GM23338 (cell line): ENCODE data around the gene UCN2. TPM values are rescaled to one million over a fixed set of nuclear protein-coding genes. Genes with fewer than 3 reads are reported as not detected.

Source experiments
- ATAC-seq: fragments of 200-7000 bp; cut with Tn5 transposase; 3 replicates; pipeline ENCODE4 v1.9.1; 2020
- DNase-seq: peaks from one replicate; pipeline ENCODE4 v3.0.0-alpha.2; 2015; ENCODE audit warnings: low spot score
- H2AFZ ChIP-seq: fragments of 200-600 bp; sonication (generic); 2 replicates; pipeline ENCODE4 v1.8.0; 2016; ENCODE audit warnings: antibody characterized with exemption, mild to moderate bottlenecking, moderate library complexity
- H3F3A ChIP-seq: fragments of 200-600 bp; sonication (generic); replicated peaks from 2 replicates; pipeline ENCODE4 v1.8.0; 2017; ENCODE audit warnings: antibody characterized with exemption, mixed run types, low read depth
- H3K27ac ChIP-seq: fragments of 200-600 bp; sonication (generic); 2 replicates; pipeline ENCODE4 v1.6.1; 2016; ENCODE audit warnings: low read depth
- H3K27me3 ChIP-seq: fragments of 200-600 bp; sonication (generic); 2 replicates; pipeline ENCODE4 v1.8.0; 2016; ENCODE audit warnings: mild to moderate bottlenecking, mixed run types, moderate library complexity; ENCODE audit not compliant: insufficient read depth
- H3K36me3 ChIP-seq: fragments of 200-600 bp; sonication (generic); 2 replicates; pipeline ENCODE4 v1.8.0; 2016; ENCODE audit warnings: mild to moderate bottlenecking; ENCODE audit not compliant: insufficient read depth
- H3K4me1 ChIP-seq: fragments of 200-600 bp; sonication (generic); 2 replicates; pipeline ENCODE4 v1.8.0; 2016; ENCODE audit warnings: mild to moderate bottlenecking, moderate library complexity; ENCODE audit not compliant: insufficient read depth
- H3K4me2 ChIP-seq: fragments of 200-600 bp; sonication (generic); 2 replicates; pipeline ENCODE4 v1.7.1; 2017; ENCODE audit warnings: mixed run types
- H3K4me3 ChIP-seq: fragments of 200-600 bp; sonication (generic); 2 replicates; pipeline ENCODE4 v1.6.1; 2016; ENCODE audit warnings: mixed run types
- H3K79me2 ChIP-seq: fragments of 200-600 bp; sonication (generic); replicated peaks from 2 replicates; pipeline ENCODE4 v1.8.0; 2017; ENCODE audit warnings: mild to moderate bottlenecking; ENCODE audit not compliant: insufficient read depth
- H3K9me2 ChIP-seq: fragments of 200-600 bp; sonication (generic); 2 replicates; pipeline ENCODE4 v1.8.0; 2017; ENCODE audit not compliant: insufficient read depth
- H4K20me1 ChIP-seq: fragments of 200-600 bp; sonication (generic); replicated peaks from 2 replicates; pipeline ENCODE4 v1.8.0; 2017; ENCODE audit warnings: mild to moderate bottlenecking; ENCODE audit not compliant: insufficient read depth
- H3K27ac Mint-ChIP-seq: 2 replicates; pipeline ENCODE4 v1.8.0; 2020; ENCODE audit warnings: inconsistent platforms, mild to moderate bottlenecking, moderate library complexity, mixed read lengths
- H3K27me3 Mint-ChIP-seq: 3 replicates; pipeline ENCODE4 v1.8.0; 2022; ENCODE audit warnings: low read depth, mild to moderate bottlenecking, moderate library complexity, mixed read lengths, inconsistent platforms; ENCODE audit not compliant: insufficient read depth, poor library complexity
- H3K36me3 Mint-ChIP-seq: 3 replicates; pipeline ENCODE4 v1.8.0; 2021; ENCODE audit warnings: low read depth, mild to moderate bottlenecking, inconsistent platforms, moderate library complexity, mixed read lengths
- H3K4me1 Mint-ChIP-seq: 3 replicates; pipeline ENCODE4 v1.8.0; 2020; ENCODE audit warnings: mild to moderate bottlenecking, inconsistent platforms, mixed read lengths
- H3K4me3 Mint-ChIP-seq: 3 replicates; pipeline ENCODE4 v1.8.0; 2021; ENCODE audit warnings: moderate library complexity, mild to moderate bottlenecking, inconsistent platforms, mixed read lengths
- H3K9me3 Mint-ChIP-seq: 3 replicates; pipeline ENCODE4 v1.8.0; 2020; ENCODE audit warnings: moderate library complexity, mild to moderate bottlenecking, inconsistent platforms, mixed read lengths
- CREB1 ChIP-seq: fragments of 250-450 bp; sonication (Bioruptor Pico); IDR thresholded peaks from 2 replicates; pipeline ENCODE4 v1.5.0; 2020; ENCODE audit warnings: low read depth, mild to moderate bottlenecking, moderate library complexity
- CTCF ChIP-seq, 2 experiments: fragments of 200-600 bp in 1 of 2; sonication (generic) in 1 of 2; conservative IDR thresholded peaks; 2 replicates each; pipeline versions ENCODE4 v1.5.1 to v1.6.1; 2016 to 2017; ENCODE audit warnings: antibody characterized with exemption in 2 of 2, low read depth in 2 of 2, mild to moderate bottlenecking in 2 of 2, moderate library complexity in 1 of 2
- ETS1 ChIP-seq: IDR thresholded peaks from 2 replicates; pipeline ENCODE4 v1.6.1; 2016; ENCODE audit warnings: antibody characterized with exemption
- EZH2 ChIP-seq: fragments of 200-600 bp; sonication (generic); IDR thresholded peaks from one replicate; pipeline ENCODE4 v1.8.0; 2017; ENCODE audit warnings: antibody characterized with exemption, mild to moderate bottlenecking, low read depth; ENCODE audit not compliant: unreplicated experiment
- EZH2phosphoT487 ChIP-seq: fragments of 200-600 bp; sonication (generic); IDR thresholded peaks from one replicate; pipeline ENCODE4 v1.8.1; 2018; ENCODE audit warnings: antibody characterized with exemption; ENCODE audit not compliant: unreplicated experiment
- JUNB ChIP-seq: IDR thresholded peaks from one replicate; pipeline ENCODE4 v1.6.1; 2016; ENCODE audit warnings: antibody characterized with exemption; ENCODE audit not compliant: unreplicated experiment
- NANOG ChIP-seq: IDR thresholded peaks from 2 replicates; pipeline ENCODE4 v1.6.1; 2016; ENCODE audit warnings: antibody characterized with exemption, borderline replicate concordance
- REST ChIP-seq: IDR thresholded peaks from one replicate; pipeline ENCODE4 v1.6.1; 2018; ENCODE audit warnings: antibody characterized with exemption; ENCODE audit not compliant: unreplicated experiment
- ZNF114 ChIP-seq: fragments of 250-450 bp; sonication (Bioruptor Pico); IDR thresholded peaks from 2 replicates; pipeline ENCODE4 v1.5.0; 2020; ENCODE audit warnings: mild to moderate bottlenecking, moderate library complexity
- ZNF331 ChIP-seq: fragments of 250-450 bp; sonication (Bioruptor Pico); IDR thresholded peaks from 2 replicates; pipeline ENCODE4 v1.5.0; 2020; ENCODE audit warnings: low read depth, mild to moderate bottlenecking, moderate library complexity
- ZNF462 ChIP-seq: fragments of 250-450 bp; sonication (Bioruptor Pico); IDR thresholded peaks from 2 replicates; pipeline ENCODE4 v1.5.0; 2020; ENCODE audit warnings: mild to moderate bottlenecking, moderate library complexity
- polyA plus RNA-seq: library from polyadenylated mRNA; unstranded; fragments of >200 nt; fragmentation: Nextera tagmentation; extraction: Ambion mirVana; gene quantifications from 2 replicates; pipeline ENCODE4 v1.2.1, GENCODE V29; 2016
- total RNA-seq: library from RNA; depleted of rRNA; stranded (reverse); fragments of >200 nt; shearing (Covaris generic); gene quantifications from 2 replicates; pipeline ENCODE4 v1.2.3, GENCODE V29; 2014

The UCN2 gene
- total and polyA plus RNA-seq, 2 experiments from 2014 or later: 0.17 TPM; not detected in 1

- no peak for TF ChIP-seq ETS1
- no peak for TF ChIP-seq EZH2phosphoT487
- TF ChIP-seq ZNF114 (CRISPR knock-in tag): no peak
- no peak for TF ChIP-seq ZNF331 (CRISPR knock-in tag)
- TF ChIP-seq NANOG: no peak
These were observed 18.3 kb upstream of the UCN2 start (continued) for GRCh38 chr3:48581621-48582481.

GRCh38 chr3:48576647-48577046 lies 13.1 kb upstream of the UCN2 start:
- no peak for ATAC-seq
- no peak for DNase-seq
- Histone ChIP-seq H2AFZ (no peak overlapping the region), H4K20me1 (no peaks in the 10 kb centered on the region), H3K9me2 (no peaks in the 10 kb centered on the region), H3K27me3 (no peaks in the 10 kb centered on the region), H3K4me1 (no peaks in the 10 kb centered on the region), H3K27ac (no peak overlapping the region), H3F3A (no peaks in the 10 kb centered on the region), H3K79me2 (no peaks in the 10 kb centered on the region), H3K36me3 (no peaks in the 10 kb centered on the region), H3K4me2 (no peak overlapping the region), H3K4me3 (no peak overlapping the region)
- Mint-ChIP-seq H3K36me3 (peaks cover 3% of the 10 kb centered on the region; the same call in 2 of the 3 replicates), H3K27me3 (no peaks in the 10 kb centered on the region), H3K9me3 (no peaks in the 10 kb centered on the region), H3K27ac (no peak overlapping the region), H3K4me3 (no peak overlapping the region), H3K4me1 (no peaks in the 10 kb centered on the region)
- TF ChIP-seq ZNF114 (CRISPR knock-in tag) (no peak), CTCF (conservative IDR thresholded peaks at IDR 0.05; ENCODE audit: low read depth in 2 of 2) (no peak), EZH2phosphoT487 (no peak), CREB1 (CRISPR knock-in tag) (no peak), EZH2 (no peak), NANOG (no peak), REST (no peak), ZNF462 (CRISPR knock-in tag) (no peak), ZNF331 (CRISPR knock-in tag) (no peak), JUNB (no peak)
